A549 (cell line): Measurements from ENCODE around the gene PDIA5. TPM values are rescaled to one million over a fixed set of nuclear protein-coding genes. Genes with fewer than 3 reads are reported as not detected.

Source experiments
- REST ChIP-seq: fragments of 200-600 bp; sonication (generic); IDR thresholded peaks from 2 replicates; pipeline ENCODE4 v1.6.1; 2016; ENCODE audit warnings: antibody characterized with exemption, mild to moderate bottlenecking, moderate library complexity
- TP53 ChIP-seq: fragments of 250-450 bp; sonication (Bioruptor Pico); IDR thresholded peaks from 2 replicates; pipeline ENCODE4 v1.5.0; 2021; ENCODE audit warnings: mild to moderate bottlenecking, moderate library complexity
- polyA plus RNA-seq, 4 experiments: library from polyadenylated mRNA; depleted of rRNA in 3 of 4; stranded (reverse); fragments of >200 nt; fragmentation: RNase III in 1 of 4; extraction: RNeasy Plus Mini Kit Qiagen cat#74134 plus additional on column Dnase treatment in 1 of 4; gene quantifications; 2 replicates in 3 of 4; 3 replicates in 1 of 4; pipeline ENCODE4 v1.2.3, GENCODE V29; 2011 to 2017

Gene PDIA5
- polyA plus RNA-seq, 2 of the 4 experiments (the other 2 are of a cell fraction), result 17.5 to 28.1 TPM

- TF ChIP-seq REST (no peak), TP53 (no peak)
- TF ChIP-seq, all 56 proteins: peak for 0
Observed at GRCh38 chr3:123202451-123202850, 135.6 kb downstream of the PDIA5 start (continued).

Other genes with a start within 250 kb of the PDIA5 start
- 0.01 TPM in 1 of 2 replicates, not detected in the other for gene SEMA5B, start 39.3 kb upstream of the PDIA5 start, polyA plus RNA-seq (2011; rRNA removed)
- 0.03 to 0.04 TPM (median 0.03 TPM) in 3 replicates for gene SEMA5B, start 39.3 kb upstream of the PDIA5 start, polyA plus RNA-seq (2017; fragmentation: RNase III; extraction: RNeasy Plus Mini Kit Qiagen cat#74134 plus additional on column Dnase treatment)
- 29.9 and 36.8 TPM in 2 replicates for gene SEC22A, start 134.9 kb downstream of the PDIA5 start, polyA plus RNA-seq (2011; rRNA removed)
- 23.5 to 28.5 TPM (median 27.0 TPM) in 3 replicates for gene SEC22A, start 134.9 kb downstream of the PDIA5 start, polyA plus RNA-seq (2017; fragmentation: RNase III; extraction: RNeasy Plus Mini Kit Qiagen cat#74134 plus additional on column Dnase treatment)